Stimulated activated CD8-positive, alpha-beta memory T cell treated with anti-CD3 and anti-CD28 coated beads, Interleukin-2, amount 100 ng/mL, for 48 hours (primary cell): ENCODE results near the gene SPDYC.
"Not testable (repeated sequence)": the region's sequence is repeated elsewhere in the genome, so short reads cannot be mapped to it uniquely, and the experiment has no call there.

Source experiments
- DNase-seq, 2 donors: peaks; one replicate each; pipeline ENCODE4 v3.0.0-alpha.2; 2020; ENCODE audit warnings: low read depth in 2 of 2

Gene SPDYC

GRCh38 chr11:65169164-65169641 lies 830 bp upstream of the SPDYC start:
- no peak for DNase-seq

DNA sequence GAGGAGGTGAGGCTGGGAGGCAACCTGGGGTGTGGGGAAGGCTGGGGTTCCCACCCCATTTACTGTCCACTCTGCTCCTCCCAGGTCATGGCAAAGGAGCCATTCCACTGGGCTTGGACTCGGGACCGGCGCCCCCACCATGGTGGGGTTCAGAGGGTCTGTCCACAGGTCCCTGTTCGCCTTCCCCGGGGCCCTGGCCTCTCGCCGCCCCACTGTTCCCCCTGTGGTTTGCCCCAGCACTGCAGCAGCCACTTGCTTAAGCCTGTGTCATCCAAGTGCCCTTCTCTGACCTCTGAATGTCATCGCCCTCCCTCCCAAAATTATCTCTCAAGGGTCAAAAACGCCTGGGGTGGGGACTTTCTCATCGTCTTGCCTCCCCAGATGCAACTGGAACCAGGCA lies 2.6 kb downstream of the SPDYC start:
- DNase-seq = no peak

DNA sequence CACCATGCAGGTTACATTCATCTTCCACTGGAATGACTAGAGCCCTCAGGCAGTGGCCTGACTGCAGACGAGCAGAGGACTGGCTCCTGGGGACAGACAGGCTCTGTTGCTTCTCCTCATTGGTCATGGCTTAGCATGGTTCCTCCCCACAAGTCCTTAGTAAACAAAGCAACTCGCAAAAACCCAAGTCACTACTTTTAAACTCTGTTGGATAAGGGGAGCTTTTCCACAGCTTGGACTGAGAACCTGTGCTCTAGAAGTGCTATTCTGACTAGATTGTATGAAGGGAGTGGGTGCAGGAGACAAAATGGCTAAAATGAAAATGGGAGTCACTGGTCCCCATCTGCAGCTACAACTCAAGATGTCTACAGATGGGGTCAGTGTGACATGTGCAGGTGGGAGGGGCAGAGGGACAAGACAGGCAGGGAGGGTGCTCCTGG lies 4.6 kb downstream of the SPDYC start:
- not testable (repeated sequence) for DNase-seq

- peak; percentile 41 for DNase-seq
Observed at GRCh38 chr11:65180877-65181568, 11.0 kb downstream of the SPDYC start.

GRCh38 chr11:65181569-65182257 lies 11.7 kb downstream of the SPDYC start, which contains the start of gene CAPN1:
Gene CAPN1 (plus strand): TSS chr11:65181928. CDS start chr11:65182702, 774 bp downstream.
- peak; percentile 56 to 69 for DNase-seq

GRCh38 chr11:65182258-65183170 lies 12.5 kb downstream of the SPDYC start:
- DNase-seq = no peak

DNA sequence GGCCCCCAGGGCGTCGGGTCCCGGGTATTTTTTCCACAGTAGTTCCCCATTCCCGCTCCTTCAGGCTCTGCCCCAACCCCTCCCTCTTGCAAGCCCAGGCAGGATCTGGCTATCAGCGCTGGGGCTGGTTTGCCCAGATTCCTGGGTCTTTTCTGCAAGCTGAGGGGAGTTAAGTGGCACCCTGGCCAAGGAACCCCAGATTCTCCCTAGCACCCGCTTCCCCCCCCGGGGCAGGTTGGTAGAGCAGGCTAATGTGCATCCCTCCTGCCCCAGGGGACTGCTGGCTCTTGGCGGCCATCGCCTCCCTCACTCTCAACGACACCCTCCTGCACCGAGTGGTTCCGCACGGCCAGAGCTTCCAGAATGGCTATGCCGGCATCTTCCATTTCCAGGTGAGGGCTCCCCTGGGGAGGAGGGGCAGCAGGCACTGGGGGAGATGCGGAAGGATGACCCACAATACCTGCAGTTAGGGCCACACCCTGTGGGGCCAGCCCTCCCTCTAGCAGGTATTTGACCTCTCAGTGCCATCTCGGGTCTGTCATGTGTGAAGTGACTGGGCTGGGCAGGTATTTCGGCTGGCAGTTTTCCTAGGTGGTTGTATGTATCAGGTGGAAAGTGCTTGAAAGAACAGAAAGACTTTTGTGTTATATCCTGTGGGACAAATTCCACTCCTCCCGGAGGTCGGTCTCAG lies 13.3 kb downstream of the SPDYC start:
- DNase-seq = no peak

- DNase-seq = no peak
Observed at GRCh38 chr11:65184146-65184545, 14.1 kb downstream of the SPDYC start.

DNA sequence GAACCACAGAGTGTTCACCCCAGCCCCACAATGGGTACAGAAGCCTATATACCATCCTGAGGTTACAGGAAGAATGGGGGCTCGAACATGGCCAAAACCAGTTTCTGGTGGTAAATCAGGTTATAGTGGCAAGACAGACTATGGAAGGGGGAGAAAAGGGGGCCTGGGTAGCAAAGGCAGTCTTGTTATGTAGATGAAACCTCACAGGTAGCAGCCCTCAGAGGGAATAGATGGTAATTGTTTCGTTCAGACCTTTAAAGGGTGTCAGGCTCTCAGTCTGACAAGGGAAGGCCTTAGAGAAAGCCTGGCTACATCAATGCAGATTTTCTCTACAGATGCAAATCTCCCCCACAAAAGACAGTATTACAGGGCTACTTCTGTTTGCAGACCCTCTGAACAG lies 15.1 kb downstream of the SPDYC start:
- DNase-seq = no peak

GRCh38 chr11:65185869-65186341 lies 15.9 kb downstream of the SPDYC start:
- no peak for DNase-seq

- DNase-seq = no peak
Observed at GRCh38 chr11:65186701-65187100, 16.7 kb downstream of the SPDYC start.

- no peak for DNase-seq
Observed at GRCh38 chr11:65187146-65187675, 17.2 kb downstream of the SPDYC start.

DNA sequence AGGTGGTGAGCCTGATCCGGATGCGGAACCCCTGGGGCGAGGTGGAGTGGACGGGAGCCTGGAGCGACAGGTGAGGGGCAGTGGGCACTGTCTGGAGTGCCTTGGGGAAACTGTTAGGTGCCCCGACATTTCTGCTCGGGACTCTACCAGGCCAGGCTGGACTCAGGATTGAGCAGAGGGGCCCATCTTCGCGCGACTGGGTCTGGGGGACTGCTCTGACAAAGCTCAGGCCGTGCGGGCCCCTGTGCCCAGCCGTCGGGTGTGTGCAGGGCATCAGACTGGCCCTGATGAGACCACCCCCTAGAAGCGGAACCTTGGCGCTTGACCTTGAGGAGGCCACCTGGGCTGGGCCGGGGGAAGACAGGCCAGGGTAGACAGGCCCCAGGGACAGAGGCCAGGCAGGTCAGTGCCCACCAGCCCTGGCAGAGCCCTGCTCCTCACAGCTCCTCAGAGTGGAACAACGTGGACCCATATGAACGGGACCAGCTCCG lies 18.0 kb downstream of the SPDYC start:
- DNase-seq = no peak

DNA sequence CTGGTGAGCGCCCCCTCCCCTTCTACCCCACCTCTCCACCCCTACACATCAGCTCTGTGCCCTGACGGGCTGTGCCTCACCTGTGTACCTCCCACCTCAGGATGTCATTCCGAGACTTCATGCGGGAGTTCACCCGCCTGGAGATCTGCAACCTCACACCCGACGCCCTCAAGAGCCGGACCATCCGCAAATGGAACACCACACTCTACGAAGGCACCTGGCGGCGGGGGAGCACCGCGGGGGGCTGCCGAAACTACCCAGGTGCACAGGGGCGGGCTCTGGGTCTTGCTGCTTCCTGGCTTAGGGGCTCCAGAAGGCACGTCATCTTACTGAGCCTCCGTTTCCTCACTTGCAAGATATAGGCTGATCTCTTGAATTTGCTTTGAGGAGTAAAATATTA lies 18.5 kb downstream of the SPDYC start:
- no peak for DNase-seq

DNA sequence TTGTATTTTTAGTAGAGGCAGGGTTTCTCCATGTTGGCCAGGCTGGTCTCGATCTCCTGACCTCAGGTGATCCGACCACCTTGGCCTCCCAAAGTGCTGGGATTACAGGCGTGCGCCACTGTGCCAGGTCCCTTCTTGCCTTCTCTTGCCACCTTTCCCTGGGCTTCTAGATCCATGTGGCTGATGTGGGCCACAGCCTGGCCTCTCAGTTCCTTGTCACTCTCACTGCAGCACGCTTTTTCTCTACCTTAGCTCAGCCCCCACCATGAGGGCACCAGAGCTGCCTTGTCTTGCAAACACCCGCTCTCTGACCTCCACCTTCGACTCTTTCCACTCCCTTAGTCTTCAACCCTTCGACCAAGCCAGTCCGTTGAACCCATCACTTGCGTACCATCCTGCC lies 19.2 kb downstream of the SPDYC start:
- no peak for DNase-seq

GRCh38 chr11:65194564-65194963 lies 24.5 kb downstream of the SPDYC start:
- DNase-seq = no peak

DNA sequence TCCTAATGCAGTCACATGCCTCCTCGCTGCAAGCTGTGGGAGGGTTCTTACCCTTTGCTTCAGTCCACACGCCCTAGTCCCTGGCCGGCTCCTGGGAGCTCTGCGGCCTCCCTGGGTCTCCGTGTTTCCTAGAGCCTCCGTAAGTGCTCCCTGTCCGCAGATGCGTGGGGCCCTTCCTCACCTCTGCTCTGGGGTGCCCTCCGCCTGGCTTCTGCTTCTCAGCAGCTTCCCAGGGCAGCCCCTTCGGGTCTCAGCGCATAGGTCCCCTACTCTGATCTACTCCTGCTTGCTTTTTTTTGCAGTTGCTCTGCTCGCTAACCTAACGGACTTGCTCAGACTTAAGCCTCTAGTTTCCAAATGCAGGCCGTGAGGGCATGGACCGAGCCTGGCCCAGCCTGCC lies 34.1 kb downstream of the SPDYC start:
- DNase-seq = no peak

- peak; percentile 31 to 35 for DNase-seq
Observed at GRCh38 chr11:65204646-65205601, 34.9 kb downstream of the SPDYC start.

DNA sequence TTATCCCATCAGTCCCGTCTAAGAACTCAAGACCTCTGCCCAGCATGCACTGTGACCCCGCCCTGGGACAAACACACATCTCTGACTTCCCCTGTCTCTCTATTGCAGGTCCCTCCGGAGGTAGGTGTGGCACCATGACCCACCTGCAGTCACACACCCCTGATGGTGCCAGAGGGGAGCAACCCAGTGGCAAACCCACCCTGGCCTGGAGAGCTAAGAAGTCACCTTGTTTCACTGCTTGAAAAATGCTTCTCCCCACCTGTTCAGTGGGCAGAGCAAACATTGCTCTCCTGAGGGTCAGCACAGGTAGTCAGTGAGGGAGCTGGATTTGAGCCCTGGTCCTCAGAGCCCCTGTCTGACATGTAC lies 35.6 kb downstream of the SPDYC start:
- no peak for DNase-seq

GRCh38 chr11:65206441-65206841 lies 36.4 kb downstream of the SPDYC start:
- no peak for DNase-seq
